Heart right ventricle (tissue), 16 donors: ENCODE data around the gene KCNMA1. TPM values are rescaled to one million over a fixed set of nuclear protein-coding genes. Genes with fewer than 3 reads are reported as not detected.

ENCODE experiments used
- ATAC-seq, 8 donors: fragments of 200-7000 bp; cut with Tn5 transposase; one replicate each; pipeline ENCODE4 v1.9.1; 2020; ENCODE audit warnings: mild to moderate bottlenecking in 8 of 8, moderate library complexity in 8 of 8, moderate number of reproducible peaks in 1 of 8
- DNase-seq, 2 donors: peaks; one replicate each; pipeline ENCODE4 v3.0.0-alpha.2; 2020
- H3K27ac ChIP-seq, 10 donors: fragments of 200-600 bp; sonication (generic) in 2 of 10; one replicate each; pipeline versions ENCODE4 v1.5.0 to v1.8.0; 2020 to 2022; ENCODE audit warnings: mild to moderate bottlenecking in 3 of 10
- H3K27me3 ChIP-seq, 7 donors: fragments of 200-600 bp; one replicate each; pipeline ENCODE4 v1.8.0; 2021 to 2022; ENCODE audit warnings: mild to moderate bottlenecking in 2 of 7
- H3K36me3 ChIP-seq, 9 donors: fragments of 200-600 bp; sonication (generic) in 1 of 9; one replicate each; pipeline versions ENCODE4 v1.5.0 to v1.8.0; 2020 to 2022; ENCODE audit warnings: mild to moderate bottlenecking in 2 of 9
- H3K4me1 ChIP-seq, 9 donors: fragments of 200-600 bp; sonication (generic) in 1 of 9; one replicate each; pipeline versions ENCODE4 v1.5.0 to v1.8.0; 2020 to 2022; ENCODE audit warnings: mild to moderate bottlenecking in 4 of 9
- H3K4me3 ChIP-seq, 10 donors: fragments of 200-600 bp; sonication (generic) in 2 of 10; one replicate each; pipeline versions ENCODE4 v1.5.0 to v1.8.0; 2020 to 2022; ENCODE audit warnings: mild to moderate bottlenecking in 7 of 10, moderate library complexity in 2 of 10
- H3K9me3 ChIP-seq, 11 donors: fragments of 200-600 bp in 10 of 11; sonication (generic) in 2 of 11; one replicate each; pipeline versions ENCODE4 v1.5.0 to v1.8.0; 2013 to 2022; ENCODE audit warnings: mild to moderate bottlenecking in 2 of 11, control low read depth in 1 of 11, moderate library complexity in 1 of 11
- CTCF ChIP-seq, 9 donors: fragments of 200-600 bp; sonication (generic) in 2 of 9; IDR thresholded peaks; one replicate each; pipeline versions ENCODE4 v1.5.0 to v1.8.0; 2021 to 2022; ENCODE audit warnings: antibody characterized with exemption in 9 of 9, mild to moderate bottlenecking in 5 of 9, moderate library complexity in 1 of 9
- WGBS, 2 donors: extraction: QIAGEN DNeasy Blood & Tissue Kit; methylation state at CpG; one replicate each; pipeline ENCODE4 v1.1.7; 2013; ENCODE audit warnings: inconsistent platforms in 1 of 2; 5-methylcytosine and 5-hydroxymethylcytosine counted together
- intact Hi-C, 10 donors: fragments of 100-400 bp; cut with DNase I; formaldehyde crosslinking; loops; one replicate each; pipeline versions ENCODE4 v1.11.1 to v1.14.2; 2022
- polyA plus RNA-seq, 2 donors: library from polyadenylated mRNA; stranded (reverse); fragments of 200-250 nt; gene quantifications; one replicate each; pipeline ENCODE4 v1.2.3, GENCODE V29; 2013
- total RNA-seq, 10 donors: library from RNA; stranded (reverse); fragmentation: NEBNext Ultra II Directional in 3 of 10; extraction: Animal tissue kit (Norgen Biotek cat#: 25700) in 3 of 10; gene quantifications; one replicate each; pipeline versions ENCODE4 v1.2.1 to v1.2.4, GENCODE V29; 2021 to 2023
- donor health status: Arrhythmogenic right ventricular cardiomyopathy.
- donor health status: ischemic (EF 13 %, LVEDD 7.1; RV severe dilation, severe dysfunction).
- donor health status: healthy with polysubstance abuse.
- donor health status: DM: no; HTN: yes; CAD: no.
- donor health status: DM: no; HTN: no; CAD: no.
- donor health status: ischemic (EF 25% LVEDD 6.9; RV normal size, moderate dysfunction).
- donor health status: ischemic (EF 25% LVEDD 5.7; RV mildly dilated, moderate dysfunction).
- donor health status: healthy.
- donor health status: DM: yes; HTN: yes; CAD: no.
- donor health status: Ischemic cardiomyopathy.
- donor health status: ischemic (EF 35%, LVEDD 5.7; RV mildly dilated, moderate dysfunction).
- donor health status: nonischemic (EF 11% LVEDD 7.7; RV severe dilation, severe dysfunction).
- donor health status: DM: yes; HTN: yes; CAD: no.
- donor health status: PGD.
- donor health status: ischemic (EF 29% LVEDD 5.4; RV normal size, mild dysfunction).
- donor health status: nonischemic (EF 23%, LVEDD 6.1; RV moderate dilation, normal function).

The KCNMA1 gene
- total and polyA plus RNA-seq, 12 donors, result 0.59 to 5.3 (median 1.6) TPM

DNA sequence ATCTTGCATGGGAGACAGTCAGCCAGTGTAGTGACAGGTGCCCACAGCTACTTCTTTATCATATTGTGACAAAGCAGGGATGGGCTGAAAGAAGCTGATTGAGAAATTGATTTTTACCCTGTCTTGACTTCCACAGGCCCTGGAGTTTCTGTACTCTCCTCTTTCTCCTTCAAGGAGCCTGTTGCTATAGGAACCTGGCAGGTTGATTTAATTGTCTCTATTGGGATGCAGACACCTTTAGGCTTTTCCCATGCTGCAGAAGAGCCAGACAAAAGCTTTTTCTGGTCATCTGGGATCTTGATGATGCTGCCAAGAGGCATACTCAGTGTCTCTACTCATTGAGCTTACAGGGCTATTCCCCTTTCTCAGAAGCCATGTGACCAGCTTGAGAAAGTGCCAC is 754.8 kb downstream of the KCNMA1 start:
- Histone ChIP-seq H3K9me3 (no peaks in the 10 kb centered on the region), H3K27ac (no peak overlapping the region), H3K4me1 (peaks cover 0 to 43% (median 8%) of the 10 kb centered on the region in 9 donors), H3K27me3 (peaks cover 0 to 6% (median 0%) of the 10 kb centered on the region in 7 donors), H3K36me3 (no peaks in the 10 kb centered on the region), H3K4me3 (no peak overlapping the region)
- intact Hi-C loops, result loop anchor here in 1 of 10 donors (2.0 kb wide), 1 partner anchor 106 kb away; no protein-coding TSS in a partner anchor
- ATAC-seq (no peak), DNase-seq (no peak)
- TF ChIP-seq CTCF (IDR thresholded peaks at IDR 0.05), result no peak

DNA sequence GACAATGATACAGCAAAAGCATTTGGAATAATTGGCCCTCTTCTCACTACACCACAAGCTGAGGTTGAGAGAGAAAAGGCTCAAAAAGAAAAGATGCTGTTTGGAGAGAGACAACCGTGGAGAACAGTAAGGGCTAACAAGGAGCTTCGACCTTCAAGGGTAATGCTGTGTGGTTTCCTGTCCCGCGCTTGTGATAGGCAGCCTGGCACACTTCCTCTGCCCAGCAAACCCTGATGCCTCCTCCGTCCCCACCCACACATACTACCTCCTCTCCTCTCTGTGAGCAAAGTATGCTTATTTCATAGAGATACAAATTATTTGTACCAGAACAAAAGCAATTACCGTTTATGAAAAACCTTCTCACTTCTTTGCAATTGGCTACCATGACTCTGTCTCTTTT is 755.4 kb downstream of the KCNMA1 start:
- Histone ChIP-seq H3K27me3 (peaks cover 0 to 6% (median 0%) of the 10 kb centered on the region in 7 donors), H3K36me3 (no peaks in the 10 kb centered on the region), H3K27ac (no peak overlapping the region), H3K4me3 (no peak overlapping the region), H3K4me1 (peaks cover 0 to 43% (median 8%) of the 10 kb centered on the region in 9 donors), H3K9me3 (no peaks in the 10 kb centered on the region)
- ATAC-seq, result peak in 2 of 8 donors; percentile 43
- WGBS, 2 donors, result 55 to 71% methylated on average over 6 of the region's 6 CpGs
- DNase-seq, result peak in 1 of 2 donors; percentile 24
- TF ChIP-seq CTCF (IDR thresholded peaks at IDR 0.05), result no peak
- intact Hi-C loops, result loop anchor here in 1 of 10 donors (2.0 kb wide), 1 partner anchor 105 kb away; no protein-coding TSS in a partner anchor

GRCh38 chr10:76881477-76882220 is 756.0 kb downstream of the KCNMA1 start:
- Histone ChIP-seq H3K36me3 (no peaks in the 10 kb centered on the region), H3K4me3 (no peak overlapping the region), H3K4me1 (peaks cover 0 to 42% (median 8%) of the 10 kb centered on the region in 9 donors), H3K27ac (no peak overlapping the region), H3K27me3 (peaks cover 0 to 6% (median 0%) of the 10 kb centered on the region in 7 donors), H3K9me3 (no peaks in the 10 kb centered on the region)
- no peak for DNase-seq
- intact Hi-C loops, result loop anchor here in 1 of 10 donors (2.0 kb wide), 1 partner anchor 105 kb away; no protein-coding TSS in a partner anchor
- TF ChIP-seq CTCF (IDR thresholded peaks at IDR 0.05), result no peak
- no peak for ATAC-seq
- WGBS, 2 donors, result 62 to 63% methylated on average over 3 of the region's 3 CpGs

DNA sequence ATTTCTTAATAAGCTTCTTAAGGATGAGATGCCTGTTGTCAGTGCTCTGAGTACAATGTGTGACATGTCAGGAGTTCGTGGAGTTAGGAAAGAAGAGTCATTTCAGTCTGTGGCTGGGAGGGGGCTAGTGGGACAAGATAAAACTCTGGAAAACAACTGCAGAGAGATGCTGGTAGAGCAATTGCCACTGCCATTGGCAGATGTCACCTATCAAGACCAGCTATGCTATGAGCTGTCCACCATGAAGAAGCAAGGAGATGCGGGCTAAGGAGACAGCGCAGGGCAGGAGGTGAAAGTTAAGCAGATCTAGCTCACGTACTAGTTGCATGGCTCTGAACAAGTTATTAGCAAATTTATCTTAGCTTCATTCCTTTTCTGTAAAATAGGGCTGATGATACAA is 756.7 kb downstream of the KCNMA1 start:
- WGBS, 2 donors, result 87 to 88% methylated on average over 4 of the region's 4 CpGs

More for the DNA sequence above, 756.7 kb downstream of the KCNMA1 start:
- peaks cover 0 to 9% (median 0%) of the 10 kb centered on the region in 7 donors for H3K27me3 ChIP-seq
- H3K4me1 ChIP-seq, result peaks cover 0 to 36% (median 1%) of the 10 kb centered on the region in 9 donors
- no peaks in the 10 kb centered on the region for H3K9me3 ChIP-seq
- H3K27ac ChIP-seq, result no peak overlapping the region
- no peak overlapping the region for H3K4me3 ChIP-seq
- TF ChIP-seq CTCF (IDR thresholded peaks at IDR 0.05), result no peak
- no peak for ATAC-seq
- H3K36me3 ChIP-seq, result no peaks in the 10 kb centered on the region
- DNase-seq, result no peak
- intact Hi-C loops, result no loop called here
